ENCODE data around the gene FUT7.

GRCh38 chr9:137014776-137015539, 16.9 kb downstream of the FUT7 start:
- TF ChIP-seq CTCF (IDR thresholded peaks at IDR 0.05): no peak
- no peak for TF ChIP-seq POLR2A (IDR thresholded peaks at IDR 0.05)
